HG03097 (cell line): ENCODE results near the gene BAZ2B.
"Not testable (repeated sequence)": the region's sequence is repeated elsewhere in the genome, so short reads cannot be mapped to it uniquely, and the experiment has no call there.

Experiments
- ATAC-seq: cut with Tn5 transposase; IDR thresholded peaks from one replicate; pipeline ENCODE4 v1.9.1; 2021; ENCODE audit not compliant: unreplicated experiment, low FRiP score

BAZ2B gene

DNA sequence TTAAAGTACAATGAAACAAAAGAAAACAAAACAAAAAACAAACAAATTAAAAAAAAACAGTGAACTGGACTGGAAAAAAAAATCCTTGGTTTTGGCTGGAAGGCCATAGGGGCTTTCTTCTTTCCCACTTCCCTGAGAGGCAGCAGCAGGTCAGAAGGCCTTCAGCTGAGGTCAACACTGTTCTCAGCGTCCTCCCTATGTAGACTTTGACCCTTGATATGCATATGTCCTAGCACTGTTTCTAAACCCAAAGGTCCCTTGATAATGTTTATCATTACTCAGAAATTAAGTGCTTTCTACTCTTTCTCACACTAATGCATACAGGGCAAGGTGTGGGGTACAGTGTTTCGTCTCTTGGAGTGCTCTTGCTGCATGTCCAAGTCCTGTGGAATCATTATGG, 254.3 kb downstream of the BAZ2B start:
- ATAC-seq = no peak

DNA sequence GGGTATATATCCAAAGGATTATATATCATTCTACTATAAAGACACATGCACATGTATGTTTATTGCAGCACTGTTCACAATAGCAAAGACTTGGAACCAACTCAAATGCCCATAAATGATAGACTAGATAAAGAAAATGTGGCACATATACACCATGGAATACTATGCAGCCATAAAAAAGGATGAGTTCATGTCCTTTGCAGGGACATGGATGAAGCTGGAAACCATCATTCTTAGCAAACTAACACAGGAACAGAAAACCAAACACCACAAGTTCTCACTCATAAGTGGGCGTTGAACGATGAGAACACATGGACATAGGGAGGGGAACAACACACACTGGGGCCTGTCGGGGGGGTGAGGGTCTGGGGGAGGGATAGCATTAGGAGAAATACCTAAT, 254.7 kb downstream of the BAZ2B start:
- not testable (repeated sequence) for ATAC-seq

DNA sequence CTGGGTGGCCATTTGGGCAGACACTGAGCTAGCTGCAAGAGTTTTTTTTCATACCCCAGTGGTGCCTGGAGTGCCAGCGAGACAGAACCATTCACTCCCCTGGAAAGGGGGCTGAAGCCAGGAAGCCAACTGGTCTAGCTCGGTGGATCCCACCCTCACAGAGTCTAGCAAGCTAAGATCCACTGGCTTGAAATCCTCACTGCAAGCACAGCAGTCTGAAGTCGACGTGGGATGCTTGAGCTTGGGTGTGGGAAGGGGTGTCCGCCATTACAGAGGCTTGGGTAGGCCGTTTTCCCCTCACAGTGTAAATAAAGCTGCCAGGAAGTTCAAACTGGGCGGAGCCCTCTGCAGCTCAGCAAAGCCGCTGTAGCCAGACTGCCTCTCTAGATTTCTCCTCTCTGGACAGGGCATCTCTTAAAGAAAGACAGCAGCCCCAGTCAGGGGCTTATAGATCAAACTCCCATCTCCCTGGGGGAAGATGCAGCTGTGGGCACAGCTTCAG, 260.2 kb downstream of the BAZ2B start:
- no peak for ATAC-seq

DNA sequence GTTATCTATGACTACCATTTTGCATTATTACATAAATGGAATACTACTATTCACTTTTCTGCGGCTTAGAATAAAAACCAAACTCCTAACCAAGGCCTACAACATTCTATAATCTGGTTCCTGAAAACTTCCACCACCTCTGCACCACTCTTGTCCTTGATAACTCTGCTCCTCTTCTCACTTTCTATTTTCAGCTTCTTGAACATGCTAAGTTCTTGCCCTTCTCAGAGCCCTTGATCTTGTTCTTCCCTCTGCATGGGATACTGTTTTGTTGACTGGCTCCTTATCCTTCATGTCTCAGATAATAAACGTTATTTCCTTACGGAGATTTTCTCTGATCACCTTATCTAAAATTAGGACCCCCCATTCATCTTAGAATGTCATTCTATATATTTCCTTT, 264.4 kb downstream of the BAZ2B start:
- ATAC-seq = no peak

DNA sequence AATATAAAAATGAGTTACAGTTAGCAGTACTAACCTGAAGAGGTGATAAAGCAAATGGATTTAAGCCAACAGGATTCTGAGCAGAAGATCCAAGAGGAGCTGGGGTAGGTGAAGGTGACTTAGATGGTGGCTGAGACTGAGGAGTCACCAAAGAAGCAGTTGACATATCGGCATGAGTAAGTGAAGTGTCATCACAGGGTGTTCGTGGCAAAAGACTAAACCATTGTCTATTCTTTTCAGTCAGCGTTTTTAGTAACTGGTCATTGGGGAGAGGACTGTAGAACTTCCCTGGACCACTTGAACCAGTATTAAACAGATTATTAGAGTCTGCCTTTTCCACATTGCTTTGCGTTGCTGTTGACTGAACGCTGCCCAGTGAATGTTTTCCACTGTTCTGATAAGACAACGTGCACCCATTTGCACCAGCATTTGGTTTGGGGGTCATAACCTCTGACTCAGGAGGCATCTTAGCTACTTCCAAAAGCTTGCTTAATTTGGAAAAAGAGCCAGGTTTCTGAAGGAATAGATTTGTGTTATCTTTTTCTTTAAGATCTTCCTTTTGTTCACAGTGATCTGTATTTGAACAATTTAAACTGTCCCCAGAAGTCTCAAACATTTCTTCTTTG, 266.6 kb downstream of the BAZ2B start:
- ATAC-seq = no peak

DNA sequence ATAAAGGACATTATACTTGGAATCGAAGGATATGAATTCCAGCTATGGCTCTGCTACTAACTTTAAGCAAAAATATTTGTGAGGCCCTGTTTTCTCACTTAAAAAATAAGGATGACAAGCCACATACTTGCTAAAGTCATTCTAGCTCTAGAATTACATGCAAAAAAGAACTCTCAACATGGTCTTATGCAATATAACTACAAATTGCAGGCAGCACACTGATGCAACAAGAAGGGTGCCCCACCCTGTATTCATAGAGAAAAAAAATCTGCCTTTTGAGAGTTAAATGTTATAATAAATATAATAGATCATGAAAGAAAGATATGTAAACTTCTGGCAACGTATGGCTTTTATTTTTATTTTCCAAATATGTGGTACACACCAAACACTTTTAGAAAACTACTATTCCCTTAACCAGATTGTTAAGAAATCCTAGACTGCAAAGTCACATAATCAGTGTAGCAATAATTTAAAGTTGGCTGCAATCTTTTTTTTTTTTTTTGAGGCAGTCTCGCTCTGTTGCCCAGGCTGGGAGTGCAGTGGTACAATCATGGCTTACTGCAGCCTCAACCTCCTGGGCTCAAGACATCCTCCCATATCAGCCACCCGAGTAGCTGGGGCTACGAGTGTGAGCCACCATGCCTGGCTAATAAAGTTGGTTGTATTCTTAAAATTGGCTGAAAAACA, 289.6 kb downstream of the BAZ2B start:
- ATAC-seq = no peak

DNA sequence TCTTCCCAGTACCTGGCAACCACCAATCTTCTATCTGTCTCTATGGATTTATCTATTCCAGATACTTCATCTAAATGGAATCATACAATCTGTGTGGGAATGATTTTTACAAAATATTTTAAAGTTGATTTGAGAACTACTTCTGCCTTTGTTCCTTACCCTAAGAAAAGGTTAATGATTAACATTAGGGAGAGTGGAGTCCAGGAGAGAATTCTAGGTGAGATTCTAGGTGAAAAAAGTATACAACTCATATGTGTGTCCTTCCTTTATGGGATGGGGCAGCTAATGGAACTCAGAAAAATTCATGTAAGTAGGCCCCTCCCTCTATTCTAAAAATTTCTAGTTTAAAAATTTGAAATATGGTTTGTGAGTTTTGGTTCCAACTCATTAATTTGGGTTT, 293.9 kb downstream of the BAZ2B start:
- ATAC-seq = no peak

DNA sequence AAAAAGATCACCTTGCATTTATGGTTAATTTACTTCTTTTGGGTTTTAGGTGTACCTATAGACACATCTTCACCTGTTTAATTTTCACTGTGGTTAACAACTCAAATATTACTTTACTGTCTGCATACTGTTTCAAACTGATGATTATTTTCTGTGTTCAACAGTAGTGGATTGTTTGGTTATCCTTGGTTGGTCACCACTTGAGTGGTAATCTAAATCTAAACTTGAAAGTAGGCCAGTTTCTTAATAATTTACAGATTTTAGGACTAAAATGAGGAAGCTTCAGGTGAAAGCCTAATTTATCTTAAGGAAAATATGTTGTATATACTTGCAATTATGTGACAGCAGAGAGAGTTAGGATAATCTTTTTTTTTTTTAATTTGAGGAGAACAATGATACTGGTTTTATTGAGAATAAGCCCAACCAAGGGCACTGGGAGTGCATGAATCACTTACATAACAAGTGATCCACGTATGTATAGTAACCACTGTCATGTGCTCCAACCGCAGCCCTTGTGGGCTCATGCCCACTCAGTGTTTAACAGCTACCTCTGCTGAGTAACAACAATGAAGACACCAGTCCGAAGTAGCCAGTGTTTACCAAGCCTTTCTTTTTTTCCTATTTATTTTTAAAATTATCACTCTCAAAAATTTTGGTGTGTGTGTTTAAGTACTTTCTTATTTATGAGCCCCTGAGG, 298.8 kb downstream of the BAZ2B start:
- ATAC-seq = no peak

DNA sequence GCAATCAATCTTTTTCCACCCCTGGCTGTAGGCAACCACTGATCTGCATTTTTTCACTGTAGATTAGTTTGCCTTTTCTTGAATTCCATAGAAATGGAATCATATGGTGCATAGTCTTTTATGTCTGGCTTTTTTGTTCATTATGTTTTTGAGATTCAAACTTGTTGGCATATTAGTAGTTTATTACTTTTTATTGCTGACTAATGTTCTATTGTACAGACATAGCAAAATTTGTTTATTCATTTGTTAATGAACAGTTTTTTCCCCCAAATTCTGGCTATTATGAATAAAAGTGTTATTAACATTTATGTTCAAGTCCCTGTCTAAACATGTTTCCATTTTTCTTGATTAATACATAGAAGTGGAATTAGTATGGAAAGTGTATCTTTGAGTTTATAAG, 308.4 kb downstream of the BAZ2B start:
- no peak for ATAC-seq

DNA sequence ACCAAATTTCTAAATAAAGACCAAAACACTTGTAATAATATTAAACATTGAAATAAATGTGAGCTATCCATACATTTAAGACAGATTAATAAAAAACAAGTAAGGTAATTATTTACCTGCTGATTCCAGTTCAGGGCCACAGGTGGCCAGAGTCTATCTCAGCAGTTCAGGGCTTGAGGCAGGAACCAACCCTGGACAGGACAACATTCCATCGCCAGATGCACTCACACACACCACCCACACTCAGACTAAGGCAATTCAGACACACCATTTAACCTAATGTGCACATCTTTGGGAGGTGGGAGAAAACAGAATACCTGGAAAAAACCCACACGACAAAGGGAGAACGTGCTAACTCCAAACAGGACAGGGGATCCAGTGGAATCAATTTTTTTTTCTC, 315.8 kb downstream of the BAZ2B start:
- no peak for ATAC-seq

DNA sequence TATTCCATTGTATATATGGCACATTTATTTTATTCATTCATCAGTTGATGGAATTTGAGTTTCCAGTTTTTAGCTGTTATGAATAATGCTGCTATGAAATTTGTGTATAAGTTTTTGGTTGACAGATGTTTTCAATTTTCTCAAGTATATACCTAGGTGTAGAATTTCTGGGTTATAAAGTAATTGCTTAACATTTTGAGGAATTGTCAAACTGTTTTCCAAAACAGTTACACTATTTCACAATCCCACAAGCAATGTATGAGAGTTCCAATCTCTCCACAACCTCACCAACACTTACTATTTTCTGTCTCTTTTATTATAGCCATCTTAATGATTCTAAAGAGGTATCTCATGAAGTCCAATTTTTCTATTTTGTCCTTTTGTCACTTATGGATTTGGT, 317.4 kb downstream of the BAZ2B start:
- ATAC-seq = no peak

DNA sequence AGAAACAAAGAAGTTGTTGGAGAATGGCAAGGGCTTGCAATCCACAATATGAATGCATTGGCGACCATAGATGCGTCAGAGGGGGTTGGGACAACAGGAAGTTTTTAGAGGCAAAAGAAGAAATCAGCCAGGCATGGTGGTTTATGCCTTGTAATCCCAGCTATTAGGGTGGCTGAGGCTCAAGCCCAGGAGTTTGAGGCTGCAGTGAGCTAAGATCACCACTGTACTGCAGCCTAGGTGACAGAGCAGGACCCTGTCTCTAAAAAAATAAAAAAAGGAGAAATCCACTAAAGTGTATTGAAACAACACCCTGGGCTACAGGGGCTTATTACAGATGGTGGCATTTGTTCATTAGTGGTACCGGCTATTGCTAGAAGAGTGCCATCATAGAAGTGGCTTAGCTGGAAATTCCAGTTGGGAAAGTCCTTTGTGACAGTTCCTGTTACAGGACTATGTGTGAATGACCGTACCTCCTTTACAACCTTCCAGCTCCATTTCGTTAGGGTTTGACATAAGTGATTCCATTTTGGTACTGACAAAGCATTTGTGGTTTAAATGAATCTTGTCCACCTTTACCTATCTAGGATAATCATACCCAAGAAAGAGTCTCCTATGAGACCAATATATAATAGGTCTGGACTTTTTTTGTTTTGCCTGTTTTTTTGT, 319.2 kb downstream of the BAZ2B start:
- ATAC-seq = no peak

DNA sequence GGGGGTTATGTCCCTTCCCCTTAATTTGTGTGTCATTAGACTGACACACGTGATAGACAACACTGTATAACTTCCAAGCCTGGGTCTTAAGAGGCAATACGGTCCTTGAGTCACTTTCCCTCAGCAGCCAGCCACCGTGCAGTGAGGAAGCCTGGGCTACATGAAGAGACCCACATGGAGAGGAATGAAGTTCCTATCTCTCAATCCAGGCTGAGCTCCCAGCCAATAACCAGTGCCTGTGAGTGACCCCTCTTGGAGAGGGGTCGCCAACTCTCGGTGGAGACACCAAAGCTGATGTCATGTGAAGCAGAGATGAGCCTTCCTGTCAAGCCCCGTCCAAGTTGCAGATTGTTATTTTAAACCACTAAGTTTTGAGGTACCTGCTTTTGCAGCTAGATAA, 324.2 kb downstream of the BAZ2B start:
- ATAC-seq = no peak

DNA sequence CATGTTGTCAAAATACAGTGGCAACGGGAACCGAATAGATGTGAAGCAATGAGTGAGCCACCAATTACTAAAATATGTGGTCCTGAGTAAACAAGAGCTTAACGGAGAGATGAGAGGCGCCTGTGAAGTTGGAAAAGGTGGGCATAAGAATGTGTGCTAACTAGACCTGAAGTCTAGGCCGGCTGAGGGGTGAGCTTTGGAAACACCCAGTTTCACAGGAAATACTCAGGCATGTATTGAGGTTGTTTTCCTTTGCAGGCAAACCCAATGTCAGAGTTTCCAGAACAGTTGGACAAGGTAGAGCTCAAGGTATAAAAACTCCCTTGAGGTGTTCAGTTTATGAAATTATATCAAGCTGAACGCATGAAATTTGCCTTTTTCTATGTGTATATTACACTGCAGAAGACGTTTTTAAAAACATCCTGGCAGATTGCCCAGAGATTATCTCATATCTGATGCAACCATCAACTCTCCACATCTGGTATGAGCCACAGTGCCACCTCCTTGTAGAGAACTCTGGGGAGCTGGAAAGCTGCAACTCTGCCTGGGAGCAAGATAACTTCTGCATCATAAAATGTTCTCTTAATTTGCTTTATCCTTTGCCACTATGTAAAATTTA, 325.9 kb downstream of the BAZ2B start:
- ATAC-seq = no peak

DNA sequence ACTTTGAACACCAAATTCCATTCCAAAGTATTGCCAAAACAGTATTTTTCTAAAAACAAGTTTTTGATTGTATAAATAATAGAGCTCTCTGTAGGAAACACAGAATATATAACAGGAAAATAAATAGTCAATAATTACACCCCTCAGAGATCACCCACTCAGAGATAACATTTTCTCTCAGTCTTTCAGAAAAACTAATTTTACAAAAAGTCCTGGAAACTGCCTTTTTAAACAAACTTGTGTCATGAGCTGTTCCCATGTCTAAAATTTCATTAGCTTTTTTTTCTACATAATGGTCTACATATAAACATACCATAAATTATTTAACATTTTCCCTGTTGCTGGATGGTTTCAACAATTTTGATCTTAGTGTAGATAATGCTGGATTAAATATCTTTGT, 328.6 kb downstream of the BAZ2B start:
- no peak for ATAC-seq

DNA sequence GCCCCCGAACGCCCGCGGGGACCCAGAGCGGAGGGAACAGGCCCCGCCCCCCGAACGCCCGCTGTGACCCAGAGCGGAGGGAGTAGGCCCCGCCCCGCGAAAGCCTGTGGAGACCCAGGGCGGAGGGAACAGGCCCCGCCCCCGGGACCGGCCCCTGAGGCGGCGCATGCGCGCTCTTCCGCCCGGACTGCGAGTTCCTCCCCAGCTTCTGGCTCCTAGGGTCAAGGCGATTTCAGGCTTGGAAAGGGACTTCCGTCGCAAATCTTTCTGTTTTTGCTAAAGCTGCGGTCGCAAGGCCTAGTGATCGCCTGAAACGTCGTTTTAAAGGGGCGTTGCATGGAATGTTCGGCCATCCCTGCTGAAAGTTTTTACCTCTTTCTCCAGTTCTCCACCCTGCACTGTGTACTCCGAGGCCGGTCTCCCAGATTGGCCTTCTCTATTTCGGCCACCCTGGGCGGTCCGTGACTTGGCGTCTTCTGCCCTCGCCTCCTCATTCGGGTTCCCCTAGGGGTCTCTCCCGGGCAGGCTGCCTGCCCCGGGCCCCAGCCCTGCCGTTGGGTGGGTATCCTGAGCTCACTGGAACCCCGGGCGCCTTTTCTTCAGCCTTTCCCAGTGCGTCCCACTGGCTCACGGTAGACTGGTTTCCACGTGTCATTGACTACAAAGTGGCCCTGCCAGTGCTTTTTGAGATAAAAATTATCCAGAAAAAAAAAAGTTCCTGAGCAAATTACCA, 329.5 kb downstream of the BAZ2B start:
- ATAC-seq = peak; percentile 82

DNA sequence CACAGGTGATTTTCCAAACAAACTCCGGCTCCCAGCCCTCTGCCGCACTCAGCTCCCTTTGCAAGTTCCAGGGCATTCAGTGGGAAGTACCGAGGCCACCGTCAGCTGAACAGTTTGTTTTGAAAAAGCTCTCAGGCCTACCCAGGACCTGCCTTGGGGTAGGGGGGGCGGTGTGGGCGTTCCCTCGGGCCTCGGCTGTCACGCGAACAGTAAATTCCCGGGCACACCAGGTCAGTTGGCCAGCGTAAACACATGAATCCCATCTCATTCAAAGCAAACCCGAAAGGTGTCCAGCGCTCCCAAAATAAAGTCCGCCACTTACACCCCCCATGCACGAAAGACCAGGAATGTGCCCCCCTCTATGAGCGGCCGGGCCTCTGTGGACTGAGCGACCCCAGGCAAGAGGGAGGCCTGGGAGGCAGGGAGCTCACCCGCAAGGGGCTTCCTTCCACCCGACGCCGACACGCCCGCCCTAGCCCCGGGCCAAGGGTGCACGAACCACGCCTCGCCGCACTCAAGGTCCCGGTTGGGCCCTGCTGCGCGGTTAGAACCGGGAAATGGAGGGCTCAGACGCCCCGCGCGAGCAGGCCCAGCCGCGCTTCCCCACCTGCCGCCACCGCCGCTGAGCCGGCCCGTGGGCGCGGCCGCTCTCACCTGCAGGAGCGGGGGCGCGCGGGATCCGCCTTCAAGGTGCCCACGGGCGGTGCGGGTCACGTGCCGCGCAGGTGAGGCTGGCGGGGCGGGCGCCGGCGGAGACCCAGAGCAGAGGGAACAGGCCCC, 330.2 kb downstream of the BAZ2B start, which contains the start of gene WDSUB1:
Gene WDSUB1, minus strand, starts transcription at position 775 of the 780 bp plus-strand sequence. CDS start 3,634 bp downstream, outside the sequence.
- peak; percentile 11 for ATAC-seq

DNA sequence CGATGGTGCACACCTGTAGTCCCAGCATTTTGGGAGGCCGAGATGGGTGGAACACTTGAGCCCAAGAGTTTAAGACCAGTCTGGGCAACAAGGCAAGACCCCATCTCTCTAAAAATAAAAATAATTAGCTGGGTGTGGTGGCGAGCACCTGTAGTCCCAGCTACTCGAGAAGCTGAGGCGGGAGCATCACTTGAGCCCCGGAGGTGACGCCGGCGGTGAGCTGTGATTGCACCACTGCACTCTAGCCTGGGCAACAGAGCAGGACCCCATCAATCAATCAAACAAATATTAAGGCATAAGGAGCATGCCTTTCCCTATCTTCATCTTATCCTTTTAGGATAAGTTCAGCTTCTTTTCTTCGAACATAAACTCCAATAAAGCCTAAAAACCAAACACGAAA, 330.9 kb downstream of the BAZ2B start:
- no peak for ATAC-seq

DNA sequence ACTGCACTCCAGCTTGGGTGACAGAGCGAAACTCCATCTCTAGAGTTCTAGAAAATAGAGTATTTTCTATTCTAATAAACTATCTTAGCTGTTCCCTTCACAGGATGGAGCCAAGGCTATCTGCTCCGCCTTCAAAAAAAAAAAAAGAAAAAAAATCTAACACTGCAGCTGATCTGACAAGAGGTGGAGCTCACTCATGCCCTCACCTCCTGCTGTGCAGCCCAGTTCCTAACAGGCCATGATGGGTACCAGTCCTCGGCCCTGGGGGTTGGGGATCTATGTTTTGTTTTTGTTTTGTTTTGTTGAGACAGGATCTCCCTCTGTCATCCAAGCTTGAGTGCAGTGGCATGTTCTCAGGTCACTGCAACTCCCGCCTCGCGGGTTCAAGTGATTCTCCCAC, 332.8 kb downstream of the BAZ2B start:
- no peak for ATAC-seq
